Measurements from ENCODE around the gene SLC35B4. TPM values are rescaled to one million over a fixed set of nuclear protein-coding genes. Genes with fewer than 3 reads are reported as not detected.

Gene SLC35B4
- total RNA-seq, 1 experiment from 2014 or later: 14.7 TPM

DNA sequence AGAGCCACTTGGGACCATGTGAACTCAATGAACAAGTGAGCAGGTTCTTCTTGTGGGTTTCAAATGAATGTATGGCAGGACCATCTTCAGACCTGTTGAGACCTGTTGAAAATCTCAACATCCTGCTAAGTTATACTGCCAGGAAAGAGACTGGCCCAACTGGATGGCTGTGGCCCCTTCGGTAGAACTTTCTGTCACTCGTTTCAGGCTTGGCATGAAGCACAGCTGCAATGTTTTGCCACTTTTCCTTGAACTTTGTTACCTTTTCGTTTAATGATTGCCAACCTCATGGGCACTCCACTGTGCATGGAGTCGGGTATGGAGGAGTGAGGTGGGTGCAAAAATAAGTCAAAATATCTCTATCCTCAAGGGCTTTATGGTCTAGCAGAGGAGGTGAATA is 36.7 kb upstream of the SLC35B4 start (continued):
- TF ChIP-seq YY1 (IDR thresholded peaks at IDR 0.05; ENCODE audit: extremely low read depth, insufficient replicate concordance, low read depth, low read length): no peak
- no peak for TF ChIP-seq EZH2 (IDR thresholded peaks at IDR 0.05)
- TF ChIP-seq RAD21 (IDR thresholded peaks at IDR 0.05; ENCODE audit: low read depth): no peak

DNA sequence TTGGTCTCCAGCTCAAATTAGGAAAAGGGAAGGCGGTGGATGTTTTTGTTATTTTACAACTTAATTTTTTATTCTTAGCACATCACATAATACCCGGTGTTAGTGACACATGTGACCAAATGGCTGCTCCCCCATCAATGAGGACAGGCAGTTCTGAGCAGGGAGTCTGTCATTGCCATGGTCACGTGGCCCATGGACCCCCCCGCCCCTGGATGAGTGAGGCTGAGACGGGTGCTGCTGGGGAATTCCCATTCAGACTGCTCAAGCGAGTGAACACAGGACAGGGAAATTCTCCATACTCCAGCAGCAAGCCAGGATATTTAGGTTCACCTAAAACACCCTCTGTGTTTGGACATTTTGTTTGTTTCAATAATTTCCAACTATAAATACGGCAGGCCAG is 34.7 kb upstream of the SLC35B4 start:
- ChIA-PET RAD21 (ENCODE audit: low non-redundant PET in 1 of 2, low total read pairs in 2 of 2, uncharacterized antibody in 2 of 2, unreplicated experiment in 2 of 2) (no interaction called here), POLR2A (no interaction called here)

DNA sequence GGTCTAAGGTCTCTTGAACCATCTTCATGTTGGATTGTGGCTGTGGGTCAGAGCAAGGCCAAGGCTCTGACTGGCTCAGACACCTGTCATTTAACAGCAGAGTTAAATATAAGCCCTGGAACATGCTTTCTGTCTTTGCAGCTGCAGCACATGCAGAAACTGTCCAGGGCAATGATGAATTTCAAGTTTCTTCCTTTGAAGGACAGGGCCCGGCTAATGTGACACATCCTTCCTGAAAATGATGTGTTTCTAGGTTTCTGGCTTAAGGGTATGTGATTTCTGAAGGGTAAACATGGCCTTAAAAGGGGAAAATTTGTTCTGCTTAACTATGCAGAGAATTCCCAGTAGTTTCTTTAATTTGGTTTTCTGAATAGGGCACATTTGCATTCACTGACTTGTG is 34.0 kb upstream of the SLC35B4 start:
- no peak for DNase-seq (ENCODE audit: low read depth, low spot score)
- no peak overlapping the region for H3K4me3 ChIP-seq (replicated peaks in 1 of 2; ENCODE audit: low read depth in 1 of 2, low read length in 2 of 2)
- no peak overlapping the region for H3K27ac ChIP-seq (ENCODE audit: low read depth, low read length)
- ChIA-PET CTCF (no interaction called here), POLR2A (no interaction called here), RAD21 (ENCODE audit: low non-redundant PET in 1 of 2, low total read pairs in 2 of 2, uncharacterized antibody in 2 of 2, unreplicated experiment in 2 of 2) (no interaction called here)
- no peak overlapping the region for H3K4me2 ChIP-seq (ENCODE audit: low read length)
- H2AFZ ChIP-seq (ENCODE audit: low read depth, low read length, poor library complexity, severe bottlenecking): no peak overlapping the region
- H4K20me1 ChIP-seq (ENCODE audit: insufficient read depth): no peaks in the 10 kb centered on the region
- TF ChIP-seq, protein P1, sequence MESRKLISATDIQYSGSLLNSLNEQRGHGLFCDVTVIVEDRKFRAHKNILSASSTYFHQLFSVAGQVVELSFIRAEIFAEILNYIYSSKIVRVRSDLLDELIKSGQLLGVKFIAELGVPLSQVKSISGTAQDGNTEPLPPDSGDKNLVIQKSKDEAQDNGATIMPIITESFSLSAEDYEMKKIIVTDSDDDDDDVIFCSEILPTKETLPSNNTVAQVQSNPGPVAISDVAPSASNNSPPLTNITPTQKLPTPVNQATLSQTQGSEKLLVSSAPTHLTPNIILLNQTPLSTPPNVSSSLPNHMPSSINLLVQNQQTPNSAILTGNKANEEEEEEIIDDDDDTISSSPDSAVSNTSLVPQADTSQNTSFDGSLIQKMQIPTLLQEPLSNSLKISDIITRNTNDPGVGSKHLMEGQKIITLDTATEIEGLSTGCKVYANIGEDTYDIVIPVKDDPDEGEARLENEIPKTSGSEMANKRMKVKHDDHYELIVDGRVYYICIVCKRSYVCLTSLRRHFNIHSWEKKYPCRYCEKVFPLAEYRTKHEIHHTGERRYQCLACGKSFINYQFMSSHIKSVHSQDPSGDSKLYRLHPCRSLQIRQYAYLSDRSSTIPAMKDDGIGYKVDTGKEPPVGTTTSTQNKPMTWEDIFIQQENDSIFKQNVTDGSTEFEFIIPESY (IDR thresholded peaks at IDR 0.05; ENCODE audit: extremely low read depth, insufficient replicate concordance, low read length): no peak
- TF ChIP-seq, protein P2, sequence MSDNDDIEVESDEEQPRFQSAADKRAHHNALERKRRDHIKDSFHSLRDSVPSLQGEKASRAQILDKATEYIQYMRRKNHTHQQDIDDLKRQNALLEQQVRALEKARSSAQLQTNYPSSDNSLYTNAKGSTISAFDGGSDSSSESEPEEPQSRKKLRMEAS (IDR thresholded peaks at IDR 0.05): no peak
- TF ChIP-seq ZNF274 (IDR thresholded peaks at IDR 0.05; ENCODE audit: low read depth, low read length) (no peak), CEBPB (IDR thresholded peaks at IDR 0.05; ENCODE audit: low read depth) (no peak), ELF1 (IDR thresholded peaks at IDR 0.05; ENCODE audit: borderline replicate concordance, low read depth) (no peak), SIN3A (IDR thresholded peaks at IDR 0.05; ENCODE audit: low read depth) (no peak), TCF7L2 (IDR thresholded peaks at IDR 0.05; ENCODE audit: borderline replicate concordance, extremely low read depth, insufficient read depth, insufficient read length) (no peak), SP1 (IDR thresholded peaks at IDR 0.05; ENCODE audit: low read depth) (no peak)
- TF ChIP-seq, protein P3, sequence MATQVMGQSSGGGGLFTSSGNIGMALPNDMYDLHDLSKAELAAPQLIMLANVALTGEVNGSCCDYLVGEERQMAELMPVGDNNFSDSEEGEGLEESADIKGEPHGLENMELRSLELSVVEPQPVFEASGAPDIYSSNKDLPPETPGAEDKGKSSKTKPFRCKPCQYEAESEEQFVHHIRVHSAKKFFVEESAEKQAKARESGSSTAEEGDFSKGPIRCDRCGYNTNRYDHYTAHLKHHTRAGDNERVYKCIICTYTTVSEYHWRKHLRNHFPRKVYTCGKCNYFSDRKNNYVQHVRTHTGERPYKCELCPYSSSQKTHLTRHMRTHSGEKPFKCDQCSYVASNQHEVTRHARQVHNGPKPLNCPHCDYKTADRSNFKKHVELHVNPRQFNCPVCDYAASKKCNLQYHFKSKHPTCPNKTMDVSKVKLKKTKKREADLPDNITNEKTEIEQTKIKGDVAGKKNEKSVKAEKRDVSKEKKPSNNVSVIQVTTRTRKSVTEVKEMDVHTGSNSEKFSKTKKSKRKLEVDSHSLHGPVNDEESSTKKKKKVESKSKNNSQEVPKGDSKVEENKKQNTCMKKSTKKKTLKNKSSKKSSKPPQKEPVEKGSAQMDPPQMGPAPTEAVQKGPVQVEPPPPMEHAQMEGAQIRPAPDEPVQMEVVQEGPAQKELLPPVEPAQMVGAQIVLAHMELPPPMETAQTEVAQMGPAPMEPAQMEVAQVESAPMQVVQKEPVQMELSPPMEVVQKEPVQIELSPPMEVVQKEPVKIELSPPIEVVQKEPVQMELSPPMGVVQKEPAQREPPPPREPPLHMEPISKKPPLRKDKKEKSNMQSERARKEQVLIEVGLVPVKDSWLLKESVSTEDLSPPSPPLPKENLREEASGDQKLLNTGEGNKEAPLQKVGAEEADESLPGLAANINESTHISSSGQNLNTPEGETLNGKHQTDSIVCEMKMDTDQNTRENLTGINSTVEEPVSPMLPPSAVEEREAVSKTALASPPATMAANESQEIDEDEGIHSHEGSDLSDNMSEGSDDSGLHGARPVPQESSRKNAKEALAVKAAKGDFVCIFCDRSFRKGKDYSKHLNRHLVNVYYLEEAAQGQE (IDR thresholded peaks at IDR 0.05; ENCODE audit: low read depth): no peak
- no peaks in the 10 kb centered on the region for H3K9me2 ChIP-seq (ENCODE audit: insufficient read depth)
- H3K4me1 ChIP-seq (ENCODE audit: control insufficient read depth in 1 of 2, insufficient read depth in 2 of 2, low read length in 2 of 2): no peaks in the 10 kb centered on the region
- intact Hi-C loops (cut with micrococcal nuclease): no loop called here
- H3K27me3 ChIP-seq (ENCODE audit: insufficient read depth, low read length): 0 out of 2 replicates have a peak, but pooled peaks cover 4% of the 10 kb centered on the region
- no peak for ATAC-seq
- no peaks in the 10 kb centered on the region for H3K9me3 ChIP-seq (ENCODE audit: control insufficient read depth in 1 of 2, insufficient read depth in 1 of 2, low read depth in 1 of 2, low read length in 2 of 2)
- no TSS peak for BruUV-seq (replicated peaks)
- H3K9ac ChIP-seq (ENCODE audit: low read length): no peak overlapping the region
- no peaks in the 10 kb centered on the region for H3K79me2 ChIP-seq (ENCODE audit: insufficient read depth, low read length)
- no peaks in the 10 kb centered on the region for H3K36me3 ChIP-seq (ENCODE audit: control insufficient read depth in 1 of 2, insufficient read depth in 2 of 2, low read length in 2 of 2)

More for the DNA sequence above, 34.7 kb upstream of the SLC35B4 start:
- Histone ChIP-seq H3K4me3 (replicated peaks in 1 of 2; ENCODE audit: low read depth in 1 of 2, low read length in 2 of 2) (no peak overlapping the region), H3K9me3 (ENCODE audit: control insufficient read depth in 1 of 2, insufficient read depth in 1 of 2, low read depth in 1 of 2, low read length in 2 of 2) (no peaks in the 10 kb centered on the region), H3K4me1 (ENCODE audit: control insufficient read depth in 1 of 2, insufficient read depth in 2 of 2, low read length in 2 of 2) (no peaks in the 10 kb centered on the region), H3K27ac (ENCODE audit: low read depth, low read length) (no peak overlapping the region), H3K27me3 (ENCODE audit: insufficient read depth, low read length) (0 out of 2 replicates have a peak, but pooled peaks cover 4% of the 10 kb centered on the region), H4K20me1 (ENCODE audit: insufficient read depth) (no peaks in the 10 kb centered on the region), H3K36me3 (ENCODE audit: control insufficient read depth in 1 of 2, insufficient read depth in 2 of 2, low read length in 2 of 2) (no peaks in the 10 kb centered on the region), H3K9ac (ENCODE audit: low read length) (no peak overlapping the region), H2AFZ (ENCODE audit: low read depth, low read length, poor library complexity, severe bottlenecking) (no peak overlapping the region), H3K9me2 (ENCODE audit: insufficient read depth) (no peaks in the 10 kb centered on the region), H3K4me2 (ENCODE audit: low read length) (no peak overlapping the region), H3K79me2 (ENCODE audit: insufficient read depth, low read length) (no peaks in the 10 kb centered on the region)
- TF ChIP-seq ELF1 (IDR thresholded peaks at IDR 0.05; ENCODE audit: borderline replicate concordance, low read depth) (no peak), SRF (IDR thresholded peaks at IDR 0.05; ENCODE audit: low read depth) (no peak), EZH2 (IDR thresholded peaks at IDR 0.05) (no peak)
- intact Hi-C loops (cut with micrococcal nuclease): no loop called here
- ATAC-seq (no peak), DNase-seq (ENCODE audit: low read depth, low spot score) (no peak)
- no TSS peak for BruUV-seq (replicated peaks)
- CTCF ChIA-PET: no interaction called here

Measured in HCT116 (cell line).